CD4-positive, alpha-beta T cell treated with Interleukin-6 for 4 hours (primary cell): ENCODE results near the gene RBMX.

Experiments used
- DNase-seq: peaks from one replicate; pipeline ENCODE4 v3.0.0-alpha.2; 2020; ENCODE audit warnings: mixed read lengths

RBMX gene

DNA sequence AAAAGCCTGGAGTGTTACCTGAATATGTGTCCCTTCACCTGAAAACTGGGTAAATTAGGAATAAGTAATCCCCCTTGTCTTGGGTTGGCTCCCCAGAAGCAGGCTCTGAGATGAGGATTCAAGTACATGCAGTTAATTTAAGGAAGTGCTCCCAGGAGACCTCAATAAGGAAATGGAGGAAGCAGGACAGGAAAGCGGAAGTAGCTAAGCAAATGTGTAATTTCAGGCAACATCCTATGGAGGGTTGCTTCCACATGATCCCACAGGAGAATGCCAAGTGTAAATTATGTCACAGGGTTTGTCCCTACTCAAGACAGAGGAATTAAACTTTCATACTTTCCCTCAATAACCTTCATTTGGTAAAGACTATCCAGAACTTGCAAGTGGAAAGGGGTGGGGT lies 51.7 kb downstream of the RBMX start:
- DNase-seq = no peak

DNA sequence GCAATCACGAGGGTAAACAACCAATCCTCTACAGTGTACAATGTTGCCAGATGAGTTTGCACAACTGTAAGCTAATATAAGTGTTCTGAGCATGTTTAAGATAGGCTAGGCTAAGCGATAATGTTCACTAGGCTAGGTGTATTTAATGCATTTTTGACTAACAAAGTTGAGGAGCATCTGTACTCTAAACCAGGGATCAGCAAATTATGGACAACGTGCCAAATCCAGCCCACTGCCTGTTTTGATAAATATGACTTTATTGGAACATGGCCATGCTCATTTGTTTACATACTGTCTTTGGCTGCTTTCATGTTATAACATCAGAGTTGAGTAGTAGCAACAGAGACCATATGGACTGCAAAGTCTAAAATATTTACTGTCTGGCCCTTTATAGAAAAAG lies 53.5 kb downstream of the RBMX start:
- no peak for DNase-seq

DNA sequence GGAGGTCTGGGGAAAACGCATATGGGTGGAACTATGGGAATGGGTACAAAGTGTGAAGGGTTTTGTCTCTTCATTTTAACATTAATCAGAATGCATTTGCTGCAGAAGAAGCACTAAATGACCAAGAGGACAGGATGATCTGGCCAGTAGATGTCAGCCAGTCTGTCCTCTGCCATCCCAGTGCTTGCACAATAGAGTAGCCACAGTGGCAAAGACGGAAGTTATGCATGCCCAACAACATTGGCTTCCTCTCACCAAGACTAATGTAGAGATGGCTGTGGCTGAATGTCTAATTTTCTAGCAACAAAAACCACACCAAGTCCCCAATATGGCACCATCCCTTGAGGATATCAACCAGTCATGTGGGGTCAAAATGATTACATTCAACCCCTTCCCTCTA lies 54.8 kb downstream of the RBMX start:
- no peak for DNase-seq
